ENCODE data around the gene SLC41A2. TPM values are rescaled to one million over a fixed set of nuclear protein-coding genes. Genes with fewer than 3 reads are reported as not detected.
A peak's percentile ranks its signal among the peaks of the same experiment; 100 is the strongest.

The SLC41A2 gene
- total and polyA plus RNA-seq, 2 of the 13 experiments (the other 11 are each of a cell fraction or from before 2014, with no cell fraction given), result 2.3 to 12.8 TPM

DNA sequence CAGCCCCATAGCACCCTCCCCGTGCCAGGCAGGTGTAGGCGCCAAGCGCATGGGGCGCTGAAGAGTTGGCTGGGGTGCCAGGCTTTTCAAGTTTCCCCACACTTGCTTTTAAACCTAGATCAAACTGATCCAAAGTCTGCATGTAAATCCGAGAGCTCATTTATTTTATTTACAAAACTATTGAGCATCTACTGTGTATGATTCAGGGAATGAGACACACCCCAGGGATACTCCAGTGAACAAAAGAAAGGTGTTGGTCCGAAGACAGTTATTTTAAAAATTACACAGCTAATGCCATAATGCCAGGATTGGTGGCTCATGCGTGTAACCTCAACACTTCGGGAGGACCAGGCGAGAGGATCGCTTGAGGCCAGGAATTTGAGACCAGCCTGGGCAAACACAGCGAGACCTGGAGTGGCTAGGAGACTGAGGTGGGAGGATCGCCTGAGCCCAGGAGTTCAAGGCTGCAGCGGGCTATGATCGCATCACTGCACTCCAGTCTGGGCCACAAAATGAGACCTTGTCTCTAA lies 780 bp upstream of the SLC41A2 start (continued):
- TF ChIP-seq, protein P1, sequence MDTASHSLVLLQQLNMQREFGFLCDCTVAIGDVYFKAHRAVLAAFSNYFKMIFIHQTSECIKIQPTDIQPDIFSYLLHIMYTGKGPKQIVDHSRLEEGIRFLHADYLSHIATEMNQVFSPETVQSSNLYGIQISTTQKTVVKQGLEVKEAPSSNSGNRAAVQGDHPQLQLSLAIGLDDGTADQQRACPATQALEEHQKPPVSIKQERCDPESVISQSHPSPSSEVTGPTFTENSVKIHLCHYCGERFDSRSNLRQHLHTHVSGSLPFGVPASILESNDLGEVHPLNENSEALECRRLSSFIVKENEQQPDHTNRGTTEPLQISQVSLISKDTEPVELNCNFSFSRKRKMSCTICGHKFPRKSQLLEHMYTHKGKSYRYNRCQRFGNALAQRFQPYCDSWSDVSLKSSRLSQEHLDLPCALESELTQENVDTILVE (CRISPR knock-in tag; IDR thresholded peaks at IDR 0.05), result no peak
- TF ChIP-seq PHB2 (IDR thresholded peaks at IDR 0.05; ENCODE audit: partially characterized antibody) (no peak), ZNF614 (CRISPR knock-in tag; IDR thresholded peaks at IDR 0.05; ENCODE audit: borderline replicate concordance) (no peak), ZNF652 (CRISPR knock-in tag; IDR thresholded peaks at IDR 0.05; ENCODE audit: borderline replicate concordance, low read depth) (no peak), SSRP1 (CRISPR knock-in tag; IDR thresholded peaks at IDR 0.05) (no peak), POGZ (CRISPR knock-in tag; IDR thresholded peaks at IDR 0.05) (0 out of 2 replicates have a peak, but pooled peaks have one; percentile 6), SRY (CRISPR knock-in tag; IDR thresholded peaks at IDR 0.05) (no peak), HOXA5 (CRISPR knock-in tag; IDR thresholded peaks at IDR 0.05) (no peak), KDM3A (CRISPR knock-in tag; IDR thresholded peaks at IDR 0.05; ENCODE audit: low read depth) (peak; percentile 39; the same call in 1 of the 2 replicates), POLR2A (IDR thresholded peaks at IDR 0.05; ENCODE audit: insufficient read depth in 1 of 2, low read depth in 2 of 2, low read length in 2 of 2) (peak in 1 of 2 experiments; percentile 14; a peak in 2 of 4 replicates), ZNF136 (CRISPR knock-in tag; IDR thresholded peaks at IDR 0.05; ENCODE audit: low read depth) (no peak), ZNF382 (CRISPR knock-in tag; IDR thresholded peaks at IDR 0.05; ENCODE audit: borderline replicate concordance) (no peak), ESRRA (CRISPR knock-in tag; IDR thresholded peaks at IDR 0.05; ENCODE audit: low read depth) (no peak), FOXJ3 (CRISPR knock-in tag; IDR thresholded peaks at IDR 0.05; ENCODE audit: borderline replicate concordance) (0 out of 2 replicates have a peak, but pooled peaks have one; percentile 8), ZNF549 (CRISPR knock-in tag; IDR thresholded peaks at IDR 0.05) (no peak), WIZ (CRISPR knock-in tag; IDR thresholded peaks at IDR 0.05) (no peak), TBL1XR1 (IDR thresholded peaks at IDR 0.05; ENCODE audit: borderline replicate concordance, low read length, partially characterized antibody) (no peak), HDAC6 (IDR thresholded peaks at IDR 0.05; ENCODE audit: low read depth, low read length) (no peak), MAFK (conservative IDR thresholded peaks at IDR 0.05 in 1 of 2, IDR thresholded peaks at IDR 0.05 in 1 of 2; ENCODE audit: low read length in 2 of 2) (no peak), TAF15 (IDR thresholded peaks at IDR 0.05; ENCODE audit: low read depth, low read length, poor library complexity, severe bottlenecking) (no peak), ZNF552 (CRISPR knock-in tag; IDR thresholded peaks at IDR 0.05; ENCODE audit: borderline replicate concordance) (no peak), ARNTL (CRISPR knock-in tag; IDR thresholded peaks at IDR 0.05) (no peak)
- TF ChIP-seq, protein P2, sequence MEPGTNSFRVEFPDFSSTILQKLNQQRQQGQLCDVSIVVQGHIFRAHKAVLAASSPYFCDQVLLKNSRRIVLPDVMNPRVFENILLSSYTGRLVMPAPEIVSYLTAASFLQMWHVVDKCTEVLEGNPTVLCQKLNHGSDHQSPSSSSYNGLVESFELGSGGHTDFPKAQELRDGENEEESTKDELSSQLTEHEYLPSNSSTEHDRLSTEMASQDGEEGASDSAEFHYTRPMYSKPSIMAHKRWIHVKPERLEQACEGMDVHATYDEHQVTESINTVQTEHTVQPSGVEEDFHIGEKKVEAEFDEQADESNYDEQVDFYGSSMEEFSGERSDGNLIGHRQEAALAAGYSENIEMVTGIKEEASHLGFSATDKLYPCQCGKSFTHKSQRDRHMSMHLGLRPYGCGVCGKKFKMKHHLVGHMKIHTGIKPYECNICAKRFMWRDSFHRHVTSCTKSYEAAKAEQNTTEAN (CRISPR knock-in tag; conservative IDR thresholded peaks at IDR 0.05), result 0 out of 2 replicates have a peak, but pooled peaks have one; percentile 24
- TF ChIP-seq, protein P3, sequence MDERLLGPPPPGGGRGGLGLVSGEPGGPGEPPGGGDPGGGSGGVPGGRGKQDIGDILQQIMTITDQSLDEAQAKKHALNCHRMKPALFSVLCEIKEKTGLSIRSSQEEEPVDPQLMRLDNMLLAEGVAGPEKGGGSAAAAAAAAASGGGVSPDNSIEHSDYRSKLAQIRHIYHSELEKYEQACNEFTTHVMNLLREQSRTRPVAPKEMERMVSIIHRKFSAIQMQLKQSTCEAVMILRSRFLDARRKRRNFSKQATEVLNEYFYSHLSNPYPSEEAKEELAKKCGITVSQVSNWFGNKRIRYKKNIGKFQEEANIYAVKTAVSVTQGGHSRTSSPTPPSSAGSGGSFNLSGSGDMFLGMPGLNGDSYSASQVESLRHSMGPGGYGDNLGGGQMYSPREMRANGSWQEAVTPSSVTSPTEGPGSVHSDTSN (CRISPR knock-in tag; IDR thresholded peaks at IDR 0.05), result no peak
- TF ChIP-seq, protein P4, sequence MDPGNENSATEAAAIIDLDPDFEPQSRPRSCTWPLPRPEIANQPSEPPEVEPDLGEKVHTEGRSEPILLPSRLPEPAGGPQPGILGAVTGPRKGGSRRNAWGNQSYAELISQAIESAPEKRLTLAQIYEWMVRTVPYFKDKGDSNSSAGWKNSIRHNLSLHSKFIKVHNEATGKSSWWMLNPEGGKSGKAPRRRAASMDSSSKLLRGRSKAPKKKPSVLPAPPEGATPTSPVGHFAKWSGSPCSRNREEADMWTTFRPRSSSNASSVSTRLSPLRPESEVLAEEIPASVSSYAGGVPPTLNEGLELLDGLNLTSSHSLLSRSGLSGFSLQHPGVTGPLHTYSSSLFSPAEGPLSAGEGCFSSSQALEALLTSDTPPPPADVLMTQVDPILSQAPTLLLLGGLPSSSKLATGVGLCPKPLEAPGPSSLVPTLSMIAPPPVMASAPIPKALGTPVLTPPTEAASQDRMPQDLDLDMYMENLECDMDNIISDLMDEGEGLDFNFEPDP (CRISPR knock-in tag; conservative IDR thresholded peaks at IDR 0.05), result 0 out of 2 replicates have a peak, but pooled peaks have one; percentile 85
- TF ChIP-seq, protein P5, sequence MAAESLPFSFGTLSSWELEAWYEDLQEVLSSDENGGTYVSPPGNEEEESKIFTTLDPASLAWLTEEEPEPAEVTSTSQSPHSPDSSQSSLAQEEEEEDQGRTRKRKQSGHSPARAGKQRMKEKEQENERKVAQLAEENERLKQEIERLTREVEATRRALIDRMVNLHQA (CRISPR knock-in tag; IDR thresholded peaks at IDR 0.05), result no peak
- TF ChIP-seq, protein P6, sequence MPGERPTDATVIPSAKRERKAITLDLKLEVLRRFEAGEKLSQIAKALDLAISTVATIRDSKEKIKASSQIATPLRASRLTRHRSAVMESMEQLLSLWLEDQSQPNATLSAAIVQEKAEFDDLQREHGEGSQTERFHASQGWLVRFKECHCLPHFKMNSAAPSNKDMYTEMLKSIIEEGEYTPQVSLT (CRISPR knock-in tag; IDR thresholded peaks at IDR 0.05; ENCODE audit: borderline replicate concordance, low read depth), result no peak

Measured in HepG2 (cell line).